Stimulated activated CD8-positive, alpha-beta memory T cell treated with anti-CD3 and anti-CD28 coated beads, Interleukin-4, amount 100 ng/mL, for 1 hour (primary cell): ENCODE results near the gene ELF5.
A peak's percentile ranks its signal among the peaks of the same experiment; 100 is the strongest.

Experiments
- DNase-seq, 2 donors: peaks; one replicate each; pipeline ENCODE4 v3.0.0-alpha.2; 2020; ENCODE audit warnings: low read depth in 2 of 2, low spot score in 1 of 2

ELF5 gene

GRCh38 chr11:34458525-34458924 lies 55.1 kb downstream of the ELF5 start:
- DNase-seq: no peak

DNA sequence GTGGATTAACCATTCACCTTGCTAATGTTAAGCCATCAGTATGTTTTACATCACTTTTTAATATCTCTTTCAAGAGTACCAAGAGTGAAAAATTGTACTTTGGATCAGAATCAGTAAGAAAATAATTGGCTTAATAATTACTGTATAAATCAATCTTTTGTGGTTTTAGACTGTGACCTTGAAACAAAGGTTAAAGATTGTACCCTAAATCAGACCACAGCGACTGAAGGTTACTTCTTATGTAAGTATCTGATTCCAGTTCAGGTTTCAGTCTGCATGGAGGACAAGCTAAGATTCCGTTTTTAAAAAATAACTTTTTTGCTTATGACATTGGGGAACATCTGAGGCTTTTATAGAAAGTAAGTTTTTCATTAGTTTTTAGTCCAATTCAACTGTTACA lies 56.0 kb downstream of the ELF5 start:
- no peak for DNase-seq

- DNase-seq: no peak
Measured at GRCh38 chr11:34454308-34455032, 59.1 kb downstream of the ELF5 start.

GRCh38 chr11:34451053-34451452 lies 62.5 kb downstream of the ELF5 start:
- DNase-seq: no peak

DNA sequence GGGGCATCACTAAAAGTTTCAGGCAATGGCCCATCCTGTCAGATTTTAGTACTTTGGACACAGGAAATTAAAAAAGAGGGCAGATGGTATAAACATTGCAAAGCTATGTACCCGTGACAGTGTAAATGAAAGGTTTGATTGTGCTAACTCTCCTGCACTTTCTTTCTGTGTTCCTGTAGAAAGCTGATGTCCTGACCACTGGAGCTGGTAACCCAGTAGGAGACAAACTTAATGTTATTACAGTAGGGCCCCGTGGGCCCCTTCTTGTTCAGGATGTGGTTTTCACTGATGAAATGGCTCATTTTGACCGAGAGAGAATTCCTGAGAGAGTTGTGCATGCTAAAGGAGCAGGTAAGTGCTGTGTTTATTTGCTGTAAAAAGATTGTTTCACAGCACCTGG lies 64.6 kb downstream of the ELF5 start:
- no peak for DNase-seq

DNA sequence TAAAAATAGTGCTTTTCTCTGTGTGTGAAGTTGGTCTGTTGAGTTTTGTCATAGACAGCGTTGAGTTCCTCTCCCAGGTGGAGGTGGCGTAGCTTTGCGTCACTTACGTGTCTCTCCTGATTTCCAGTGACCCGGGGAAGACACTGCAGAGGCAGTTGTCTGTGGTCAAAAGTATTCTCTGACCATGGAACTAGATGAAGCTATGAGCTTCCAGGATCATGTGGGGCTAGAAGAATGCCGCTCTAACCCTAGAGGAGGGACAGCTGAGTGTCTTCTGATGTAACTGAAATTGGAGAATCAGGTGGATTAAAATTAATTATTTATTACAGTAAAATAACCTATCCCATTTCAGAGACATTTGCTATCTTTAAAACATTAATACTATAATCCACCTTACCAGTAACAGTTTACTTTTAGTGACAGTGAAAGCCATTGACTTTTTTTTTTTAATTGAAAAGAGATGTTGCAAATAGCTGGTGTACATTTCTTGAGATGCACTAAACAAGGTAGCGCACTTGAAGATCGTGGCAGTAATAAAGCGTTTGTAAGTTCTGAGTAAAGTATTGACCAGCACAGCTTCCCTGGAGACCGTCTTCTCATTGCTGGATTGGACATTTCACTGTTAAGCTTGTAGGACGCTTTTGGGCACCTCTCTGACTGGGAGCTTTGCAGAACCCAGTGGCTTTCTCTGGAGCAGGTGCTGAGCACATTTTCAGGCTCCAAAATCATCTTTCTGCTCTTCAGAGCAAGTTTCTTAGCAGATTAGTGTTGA lies 65.2 kb downstream of the ELF5 start:
- no peak for DNase-seq

DNA sequence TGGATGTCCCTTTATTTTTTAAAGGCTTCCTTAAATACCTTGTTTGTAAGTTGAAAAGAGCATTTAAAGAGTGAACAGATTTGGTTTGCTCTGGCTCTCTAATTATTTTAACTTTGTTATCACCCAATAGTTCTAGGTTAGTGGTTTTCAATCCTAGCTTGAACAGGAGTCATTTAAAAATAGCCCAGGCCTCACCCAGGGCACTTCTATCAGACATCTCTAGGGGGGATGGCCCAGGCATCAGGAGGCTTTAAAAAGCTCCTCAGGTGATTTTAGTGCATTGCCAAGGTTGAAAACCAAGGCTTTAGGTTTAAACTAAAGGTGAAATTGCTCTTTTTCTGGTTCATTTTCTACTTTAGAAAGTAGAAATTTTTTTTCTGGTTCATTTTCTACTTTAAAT lies 66.5 kb downstream of the ELF5 start:
- no peak for DNase-seq

GRCh38 chr11:34446386-34446785 lies 67.2 kb downstream of the ELF5 start:
- DNase-seq: no peak

DNA sequence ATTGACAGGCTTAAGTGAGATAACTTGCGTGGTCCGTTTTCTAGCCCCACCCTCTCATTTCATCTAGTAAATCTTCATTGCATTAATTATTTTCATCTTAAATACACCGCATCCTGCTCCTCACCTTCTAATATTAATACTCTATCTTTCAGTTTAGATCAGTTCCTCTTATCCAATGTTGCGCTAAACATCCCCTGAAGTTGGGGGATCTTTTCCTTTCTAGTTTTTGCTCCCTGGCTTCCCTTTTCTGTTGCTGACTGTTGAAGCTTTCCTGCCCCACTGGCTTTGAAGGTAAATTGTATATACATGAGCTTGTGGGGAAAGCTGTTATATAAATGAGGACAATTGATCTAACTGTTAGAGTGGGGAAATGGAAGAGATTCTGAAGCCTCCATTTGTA lies 67.6 kb downstream of the ELF5 start:
- no peak for DNase-seq

GRCh38 chr11:34444428-34444827 lies 69.2 kb downstream of the ELF5 start:
- no peak for DNase-seq

- no peak for DNase-seq
Measured at GRCh38 chr11:34443136-34443535, 70.5 kb downstream of the ELF5 start.

- DNase-seq: no peak
Measured at GRCh38 chr11:34441814-34442213, 71.8 kb downstream of the ELF5 start.

DNA sequence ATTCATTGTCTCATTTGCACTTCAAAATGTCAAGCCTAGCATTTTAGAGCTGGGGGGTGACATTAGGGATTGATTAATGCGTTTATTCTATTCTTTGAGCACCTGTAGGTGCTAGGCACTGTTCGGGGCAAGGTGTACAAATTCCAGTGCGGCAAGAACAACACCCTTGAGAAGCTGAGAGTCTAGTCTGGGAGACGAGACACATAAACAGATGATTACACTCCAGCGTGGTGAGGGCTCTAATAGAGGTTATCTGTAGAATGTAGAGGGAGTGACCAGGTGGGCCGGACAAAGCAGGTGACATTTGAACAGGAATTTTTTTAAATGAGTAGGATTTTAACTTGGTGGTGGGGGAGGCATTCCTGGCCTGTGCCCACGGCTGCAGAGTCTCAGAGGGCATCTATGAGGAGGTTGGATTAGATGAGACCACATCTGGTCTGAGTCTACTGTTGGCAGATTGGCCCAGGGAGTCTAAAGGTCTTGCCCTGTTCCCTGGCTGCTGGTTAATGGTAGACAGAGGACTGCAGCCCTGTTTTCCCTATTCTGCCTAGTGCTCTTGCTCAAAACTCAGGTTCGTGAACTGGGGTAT lies 73.9 kb downstream of the ELF5 start:
- no peak for DNase-seq

DNA sequence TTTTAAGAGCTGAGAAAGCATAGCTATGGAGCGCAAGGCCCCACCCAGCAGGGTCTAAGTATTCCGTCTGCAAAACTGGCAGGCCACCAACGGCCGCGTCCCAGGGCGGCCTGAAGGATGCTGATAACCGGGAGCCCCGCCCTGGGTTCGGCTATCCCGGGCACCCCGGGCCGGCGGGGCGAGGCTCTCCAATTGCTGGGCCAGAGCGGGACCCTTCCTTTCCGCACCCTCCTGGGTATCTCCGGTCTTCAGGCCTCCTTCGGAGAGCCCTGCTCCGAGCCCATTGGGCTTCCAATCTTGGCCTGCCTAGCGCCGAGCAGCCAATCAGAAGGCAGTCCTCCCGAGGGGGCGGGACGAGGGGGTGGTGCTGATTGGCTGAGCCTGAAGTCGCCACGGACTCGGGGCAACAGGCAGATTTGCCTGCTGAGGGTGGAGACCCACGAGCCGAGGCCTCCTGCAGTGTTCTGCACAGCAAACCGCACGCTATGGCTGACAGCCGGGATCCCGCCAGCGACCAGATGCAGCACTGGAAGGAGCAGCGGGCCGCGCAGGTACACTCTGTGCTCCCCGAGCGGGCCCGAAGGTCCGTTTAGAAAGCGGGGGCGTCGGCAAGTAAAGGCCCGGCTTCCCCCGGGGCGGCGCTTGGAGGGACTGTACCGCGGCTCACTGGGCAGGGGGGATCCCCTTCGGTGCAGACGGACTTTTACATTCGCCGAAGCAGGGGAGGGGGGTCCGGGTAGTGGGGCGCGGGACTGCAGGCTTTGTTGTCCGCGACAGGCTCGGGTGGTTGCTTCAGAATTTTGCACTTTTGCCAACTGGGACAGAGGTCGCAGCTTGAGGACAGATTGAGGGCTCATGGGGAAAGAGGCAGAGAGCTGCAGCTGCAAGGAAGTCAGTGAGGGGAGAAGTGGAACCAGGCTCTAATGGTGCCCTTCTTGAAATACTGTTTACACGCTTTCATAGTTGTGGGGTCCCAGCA lies 74.8 kb downstream of the ELF5 start, which contains the start of gene CAT:
Gene CAT, plus strand, starts transcription at position 406 of the 979 bp plus-strand sequence. Its CDS starts 80 bp downstream, at position 486.
- peak; percentile 91 to 97 for DNase-seq

DNA sequence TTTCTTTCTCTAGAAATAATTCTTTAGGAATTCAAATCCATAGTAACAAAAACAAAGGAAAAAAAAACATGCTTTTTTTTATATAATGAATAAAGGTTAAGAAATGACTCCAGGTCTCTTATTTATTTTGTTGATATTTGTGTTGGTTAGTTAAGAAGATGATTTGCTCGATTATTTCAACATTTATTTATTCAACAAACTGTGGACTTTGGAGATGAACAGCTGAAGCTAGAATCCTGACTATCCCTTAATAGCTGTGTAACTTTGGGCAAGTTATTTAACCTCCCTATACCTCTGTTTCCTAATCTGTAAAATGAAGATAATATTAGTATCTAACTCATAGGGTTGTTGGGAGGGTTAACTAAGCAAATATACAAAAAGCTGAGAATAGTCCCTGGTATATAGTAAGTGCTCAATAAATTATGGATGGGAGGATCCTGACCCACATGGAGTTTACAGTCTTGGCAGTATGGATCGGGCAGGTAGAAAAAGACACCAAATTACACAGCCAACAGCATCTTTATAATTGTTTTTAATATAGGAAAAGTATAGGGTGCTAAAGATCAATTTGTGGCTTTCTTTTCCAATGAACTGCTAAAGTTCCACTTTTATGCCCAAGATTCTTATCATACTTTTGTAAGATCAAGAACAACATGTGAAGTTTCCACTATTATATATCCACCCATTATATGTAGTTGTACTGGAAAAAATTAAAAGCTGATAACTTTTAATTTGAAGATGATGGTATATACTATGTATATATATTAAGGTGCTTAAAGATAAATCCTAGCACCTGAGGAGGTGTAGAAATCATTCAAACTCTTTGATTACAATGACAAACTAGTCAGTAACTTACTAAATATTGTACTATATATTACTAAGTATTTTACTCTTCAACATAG lies 76.1 kb downstream of the ELF5 start:
- DNase-seq: no peak

DNA sequence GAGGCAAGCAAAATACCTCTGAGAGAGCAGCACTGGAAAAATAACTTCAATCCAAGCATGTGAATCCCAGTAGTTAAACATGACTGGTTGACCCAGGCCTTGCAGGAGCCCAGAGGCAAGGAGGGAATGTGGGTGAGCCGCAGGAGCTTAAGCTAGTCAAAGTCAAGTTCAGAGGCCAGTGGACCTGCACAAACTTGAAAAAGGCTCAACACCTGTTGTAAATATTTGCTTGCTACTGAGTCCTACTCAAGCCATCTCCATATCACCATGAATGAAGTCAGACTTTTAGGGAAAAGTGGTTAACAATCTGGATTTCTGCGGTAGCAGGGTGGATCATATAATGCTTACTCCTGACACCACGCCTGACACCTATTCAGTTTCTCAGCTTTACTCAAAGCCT lies 79.7 kb downstream of the ELF5 start:
- DNase-seq: no peak

DNA sequence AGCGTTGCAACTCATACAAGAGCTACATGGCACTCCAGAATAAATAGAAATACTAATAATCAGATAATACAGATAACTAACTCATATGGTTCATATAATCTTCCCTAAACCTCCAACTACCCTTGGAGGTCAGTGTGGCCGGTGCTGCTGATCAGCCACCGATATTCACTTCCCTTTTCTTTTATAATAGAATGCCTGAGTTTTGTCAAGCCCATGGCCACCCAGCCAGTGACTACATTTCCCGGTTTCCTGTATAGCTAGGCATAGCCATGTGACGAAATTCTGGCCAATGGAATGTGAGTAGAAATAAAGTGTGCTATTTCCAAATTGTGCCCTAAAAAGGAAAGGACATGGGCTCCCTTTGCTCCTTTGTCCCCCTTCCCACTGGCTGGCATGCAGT lies 80.8 kb downstream of the ELF5 start:
- DNase-seq: no peak

DNA sequence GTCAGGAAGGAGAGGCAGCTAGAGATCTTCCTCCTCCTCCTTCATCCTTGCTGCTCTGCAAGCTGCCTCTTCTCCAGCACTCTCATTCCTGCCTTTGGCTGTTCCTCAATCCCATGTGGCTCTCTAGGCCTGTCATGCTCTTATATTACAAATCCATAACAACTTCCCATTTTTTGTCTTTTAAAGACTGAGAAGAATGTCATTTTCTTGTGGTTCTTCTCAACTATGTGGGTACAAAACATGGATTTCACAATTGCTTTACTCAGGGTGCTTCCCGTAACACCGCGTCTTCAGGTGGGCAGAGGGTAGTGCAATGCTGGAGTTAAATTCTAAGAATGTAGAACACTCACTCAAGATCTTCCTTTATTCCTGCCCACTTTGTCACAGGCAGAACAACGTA lies 81.6 kb downstream of the ELF5 start:
- no peak for DNase-seq
